NCI-H69 (cell line): Measurements from ENCODE around the gene ST6GALNAC2.
"Not testable (repeated sequence)": the region's sequence is repeated elsewhere in the genome, so short reads cannot be mapped to it uniquely, and the experiment has no call there.

Source experiments
- DNase-seq: peaks from one replicate; lab custom pipeline; 2025; lab: John Stamatoyannopoulos, UW

Gene ST6GALNAC2

DNA sequence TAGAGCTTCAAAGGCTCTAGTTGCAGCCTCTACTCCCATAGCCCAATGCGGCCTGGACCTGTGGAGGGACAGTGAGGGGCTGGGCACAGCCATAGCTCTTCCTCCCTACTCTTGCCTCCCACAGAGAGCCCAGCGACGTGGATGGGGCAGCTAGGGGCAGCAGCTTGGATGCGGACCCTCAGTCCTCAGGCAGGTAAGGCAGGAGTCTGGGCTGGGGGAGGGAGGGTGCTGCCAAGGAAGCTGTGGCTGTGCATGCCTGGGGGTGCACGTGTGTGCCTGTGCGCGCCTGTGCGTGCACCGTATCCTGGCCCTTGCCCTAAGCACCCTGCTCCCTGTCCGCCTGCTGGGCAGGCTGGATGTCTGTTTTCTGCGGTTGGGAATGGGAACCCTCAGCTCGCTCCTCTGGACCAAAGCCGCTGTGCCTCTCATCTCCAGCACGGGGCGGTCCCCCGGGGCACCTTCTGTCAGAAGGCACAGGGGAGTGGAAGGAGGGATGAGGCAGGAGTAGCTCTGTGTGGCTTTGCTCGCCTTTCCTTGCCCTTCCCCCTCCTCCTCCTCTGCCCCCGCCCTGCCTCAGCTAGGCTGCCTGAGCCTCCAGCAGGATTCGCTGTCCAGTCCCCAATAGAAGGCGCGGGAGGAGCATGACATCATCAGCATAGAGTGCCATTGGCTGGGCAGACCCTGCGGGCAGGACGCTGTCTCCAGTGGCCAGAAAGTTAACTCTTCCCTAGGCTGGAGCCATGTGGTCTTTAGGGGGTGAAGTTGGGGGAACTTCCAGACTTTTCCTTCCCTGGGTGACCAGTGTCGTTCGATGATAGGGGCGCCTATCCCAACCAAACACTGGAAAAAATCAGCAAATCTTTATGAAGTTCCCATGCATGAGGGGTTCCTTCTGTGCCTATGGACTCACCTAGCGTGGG is 45.0 kb downstream of the ST6GALNAC2 start:
- DNase-seq = peak; percentile 98

DNA sequence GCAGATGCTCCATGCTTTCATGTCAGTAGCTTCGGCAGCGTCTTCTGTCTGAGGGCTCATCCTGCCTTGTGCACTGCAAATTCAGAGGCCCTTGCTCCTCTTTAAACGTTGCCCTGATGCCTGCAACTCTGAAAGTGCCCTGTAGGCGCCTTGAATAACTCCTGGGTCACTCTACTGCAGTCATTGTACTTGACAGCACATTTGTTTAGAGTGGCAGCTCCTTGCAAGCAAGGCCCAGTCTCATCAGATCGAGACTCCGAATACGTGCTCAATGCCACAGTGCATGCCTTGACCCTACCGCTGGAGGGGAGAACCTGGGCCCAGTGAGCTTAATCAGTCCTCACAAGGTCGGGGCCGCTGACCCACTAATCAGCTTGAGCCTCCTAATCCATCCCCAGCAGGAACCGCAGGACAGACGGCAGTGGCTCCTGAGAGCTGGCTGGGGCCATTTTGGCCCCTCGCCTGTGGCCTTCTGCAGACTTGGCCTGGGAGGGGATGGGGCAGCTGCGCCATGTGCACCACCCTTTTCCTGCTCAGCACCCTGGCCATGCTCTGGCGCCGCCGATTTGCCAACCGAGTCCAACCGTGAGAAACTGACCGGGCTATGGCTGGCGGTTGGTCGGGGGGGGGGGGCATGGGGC is 45.9 kb downstream of the ST6GALNAC2 start, which contains the start of gene PRCD:
TSS of gene PRCD (plus strand) at position 414 of the 641 bp plus-strand sequence. CDS start at position 512, 98 bp downstream.
- no peak for DNase-seq

- DNase-seq = no peak
Measured at GRCh38 chr17:76538941-76539570, 46.6 kb downstream of the ST6GALNAC2 start.

GRCh38 chr17:76538281-76538931 is 47.3 kb downstream of the ST6GALNAC2 start:
- no peak for DNase-seq

DNA sequence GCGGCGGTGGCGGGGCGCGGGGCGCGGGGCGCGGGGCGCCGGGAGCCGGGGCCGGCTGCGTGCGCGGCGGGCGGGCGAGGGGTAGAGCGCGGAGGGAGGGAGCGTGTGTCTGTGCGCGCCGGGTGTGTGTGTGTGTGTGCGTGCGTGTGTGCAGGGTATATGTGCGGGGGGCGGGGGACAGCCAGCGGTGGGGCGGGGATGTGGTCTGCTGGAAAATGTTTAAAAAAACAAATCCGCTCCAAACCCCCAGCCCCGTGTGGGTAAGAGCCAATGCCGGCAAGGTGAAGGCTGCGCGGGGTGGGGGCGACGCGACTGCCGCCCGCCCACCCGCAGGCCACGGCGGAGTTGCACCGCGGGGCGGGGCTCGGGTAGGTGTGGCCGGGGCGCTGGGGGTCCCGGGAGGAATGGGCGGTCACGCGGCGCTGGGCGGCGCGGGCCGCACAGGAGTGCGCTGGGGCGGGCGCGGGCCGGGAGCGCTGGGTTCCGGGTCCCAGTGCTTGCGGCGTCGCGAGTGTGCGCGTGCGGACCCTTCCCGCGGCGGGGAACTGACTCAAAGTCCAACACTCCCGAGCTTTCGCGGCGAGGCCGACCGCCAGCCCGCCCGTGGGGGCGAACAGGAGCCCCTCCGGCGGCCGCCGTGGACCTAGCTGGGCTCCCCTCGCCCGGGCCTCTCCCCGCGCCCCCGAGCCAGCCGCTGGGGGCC is 47.9 kb downstream of the ST6GALNAC2 start, which contains the start of gene CYGB:
TSS of gene CYGB (minus strand) at position 132 of the 703 bp plus-strand sequence. CDS start 167 bp downstream, outside the sequence.
- DNase-seq = peak; percentile 64

DNA sequence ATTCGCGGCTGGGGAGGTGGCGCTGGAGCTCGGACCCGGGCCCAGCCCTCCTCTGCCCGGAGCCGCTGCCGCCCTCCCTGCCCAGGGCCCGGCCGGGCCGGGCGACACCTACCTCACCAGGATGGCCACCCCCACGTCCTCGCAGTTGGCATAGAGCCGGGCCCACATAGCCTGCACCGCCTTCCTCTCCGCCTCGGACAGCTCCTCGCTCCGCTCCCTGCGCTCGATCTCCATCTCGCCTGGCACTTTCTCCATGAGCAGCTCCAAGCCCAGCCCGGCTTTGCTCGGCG is 48.4 kb downstream of the ST6GALNAC2 start:
- no peak for DNase-seq

GRCh38 chr17:76536511-76537287 is 49.0 kb downstream of the ST6GALNAC2 start:
- no peak for DNase-seq

- no peak for DNase-seq
Measured at GRCh38 chr17:76535788-76536510, 49.7 kb downstream of the ST6GALNAC2 start.

GRCh38 chr17:76534831-76535732 is 50.6 kb downstream of the ST6GALNAC2 start:
- DNase-seq = no peak

- not testable (repeated sequence) for DNase-seq
Measured at GRCh38 chr17:76533640-76534359, 51.9 kb downstream of the ST6GALNAC2 start.

GRCh38 chr17:76532072-76532651 is 53.5 kb downstream of the ST6GALNAC2 start:
- DNase-seq = no peak

- DNase-seq = no peak
Measured at GRCh38 chr17:76531486-76532038, 54.1 kb downstream of the ST6GALNAC2 start.

DNA sequence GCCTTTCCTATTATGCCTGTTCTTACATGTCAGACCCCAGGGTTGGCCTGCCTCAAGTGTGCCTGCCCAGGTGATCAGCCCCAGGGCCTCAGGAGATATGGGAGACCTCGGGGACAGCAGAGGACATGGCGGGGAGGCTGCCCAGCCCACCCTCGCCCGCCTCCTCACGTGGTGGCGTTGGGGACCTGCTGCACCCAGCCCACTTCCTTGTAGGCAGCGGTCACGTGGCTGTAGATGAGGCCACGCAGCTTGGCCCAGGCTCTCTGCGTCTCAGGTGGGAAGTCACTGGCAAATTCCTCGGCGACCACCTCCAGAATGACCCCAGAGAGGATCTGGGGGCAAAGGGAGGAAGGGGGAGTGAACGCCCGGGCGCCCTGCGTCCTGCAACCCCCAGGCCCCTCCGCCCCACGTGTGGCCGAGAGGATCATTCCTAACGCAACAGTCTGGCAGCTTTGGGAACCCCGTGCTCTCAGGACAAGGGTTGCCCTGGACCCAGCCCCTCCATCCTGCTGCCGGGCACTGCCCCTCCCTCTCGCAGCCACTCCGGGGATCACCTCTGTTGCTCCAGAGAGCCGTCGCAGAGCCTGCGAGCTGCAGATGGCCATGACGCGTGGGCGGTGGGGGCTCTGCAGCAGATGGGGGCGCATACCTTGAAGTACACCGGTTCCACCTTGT is 54.7 kb downstream of the ST6GALNAC2 start:
- no peak for DNase-seq

DNA sequence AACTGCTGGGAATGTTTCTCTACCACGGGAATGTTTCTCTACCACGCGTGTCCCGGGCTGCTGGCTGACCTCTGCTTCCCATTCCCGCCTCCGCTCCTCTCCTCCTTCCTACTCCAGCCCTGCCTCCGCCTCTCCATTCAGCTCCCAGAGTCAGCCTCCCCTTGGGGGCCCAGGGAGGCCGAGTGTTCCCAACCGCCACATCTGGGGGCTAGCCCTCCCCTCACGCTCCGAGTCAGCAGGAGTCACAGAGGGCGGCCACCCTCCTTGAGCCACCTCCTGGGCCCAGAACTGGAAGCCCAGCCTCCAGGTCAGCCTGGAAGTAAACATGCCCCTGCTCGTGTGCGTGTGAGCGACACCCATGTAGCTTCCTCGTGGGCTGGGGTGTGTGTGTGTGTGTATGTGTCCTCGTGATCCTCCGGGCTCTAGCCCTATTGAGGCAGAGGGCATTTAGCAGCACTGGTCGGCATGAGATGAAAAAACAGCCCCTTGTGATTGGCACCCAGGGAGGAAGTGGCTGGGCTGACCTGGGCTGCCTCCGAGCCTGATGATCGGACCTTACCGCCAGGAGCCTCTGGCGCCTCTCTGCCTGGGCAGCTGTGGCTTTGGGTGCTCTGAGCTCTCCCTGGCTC is 55.5 kb downstream of the ST6GALNAC2 start:
- no peak for DNase-seq

GRCh38 chr17:76529224-76530094 is 56.2 kb downstream of the ST6GALNAC2 start:
- DNase-seq = peak; percentile 46
